ENCODE results near the gene MAP3K5. TPM values are rescaled to one million over a fixed set of nuclear protein-coding genes. Genes with fewer than 3 reads are reported as not detected.

MAP3K5 gene
- total and polyA plus RNA-seq, 4 donors, result 7.5 to 28.3 (median 22.8) TPM

GRCh38 chr6:136709429-136709828 lies 82.8 kb downstream of the MAP3K5 start:
- no peak for ATAC-seq (ENCODE audit: insufficient read depth, low FRiP score)
- H3K27me3 ChIP-seq (ENCODE audit: control insufficient read depth in 3 of 3, insufficient read depth in 3 of 3, low read length in 2 of 3), result no peaks in the 10 kb centered on the region
- no peak for DNase-seq
- no peak overlapping the region for H3K27ac ChIP-seq (ENCODE audit: low read depth in 1 of 2, low read length in 1 of 2)
- no peak for TF ChIP-seq CTCF (IDR thresholded peaks at IDR 0.05; ENCODE audit: control extremely low read depth, extremely low read depth)
- H3K9me3 ChIP-seq (ENCODE audit: control insufficient read depth in 4 of 4, insufficient read depth in 3 of 4, low read length in 3 of 4), result no peaks in the 10 kb centered on the region
- peaks cover 0 to 2% (median 0%) of the 10 kb centered on the region in 4 donors for H3K36me3 ChIP-seq (ENCODE audit: control insufficient read depth in 4 of 4, insufficient read depth in 4 of 4, low read length in 4 of 4)
- H3K4me1 ChIP-seq (ENCODE audit: control insufficient read depth in 5 of 5, insufficient read depth in 5 of 5, low read length in 5 of 5), result peaks cover 0 to 14% (median 0%) of the 10 kb centered on the region in 5 donors
- H3K4me3 ChIP-seq, result no peak overlapping the region
- no peak overlapping the region for H3K9ac ChIP-seq (ENCODE audit: insufficient read depth in 1 of 2, low read length in 2 of 2)

- no peaks in the 10 kb centered on the region for H3K27me3 ChIP-seq (ENCODE audit: control insufficient read depth in 3 of 3, insufficient read depth in 3 of 3, low read length in 2 of 3)
- 94 to 95% methylated on average over 5 of the region's 5 CpGs for WGBS, 2 donors
- peaks cover 0 to 11% (median 0%) of the 10 kb centered on the region in 5 donors for H3K4me1 ChIP-seq (ENCODE audit: control insufficient read depth in 5 of 5, insufficient read depth in 5 of 5, low read length in 5 of 5)
- no peaks in the 10 kb centered on the region for H3K9me3 ChIP-seq (ENCODE audit: control insufficient read depth in 4 of 4, insufficient read depth in 3 of 4, low read length in 3 of 4)
- ATAC-seq (ENCODE audit: insufficient read depth, low FRiP score) (no peak), DNase-seq (no peak)
- TF ChIP-seq CTCF (IDR thresholded peaks at IDR 0.05; ENCODE audit: control extremely low read depth, extremely low read depth), result no peak
- no peak overlapping the region for H3K9ac ChIP-seq (ENCODE audit: insufficient read depth in 1 of 2, low read length in 2 of 2)
- H3K36me3 ChIP-seq (ENCODE audit: control insufficient read depth in 4 of 4, insufficient read depth in 4 of 4, low read length in 4 of 4), result peaks cover 0 to 2% (median 0%) of the 10 kb centered on the region in 4 donors
- H3K4me3 ChIP-seq, result no peak overlapping the region
- no peak overlapping the region for H3K27ac ChIP-seq (ENCODE audit: low read depth in 1 of 2, low read length in 1 of 2)
These were observed 85.8 kb downstream of the MAP3K5 start for GRCh38 chr6:136706430-136706829.

- Histone ChIP-seq H3K9me3 (ENCODE audit: control insufficient read depth in 4 of 4, insufficient read depth in 3 of 4, low read length in 3 of 4) (no peaks in the 10 kb centered on the region), H3K9ac (ENCODE audit: insufficient read depth in 1 of 2, low read length in 2 of 2) (no peak overlapping the region), H3K36me3 (ENCODE audit: control insufficient read depth in 4 of 4, insufficient read depth in 4 of 4, low read length in 4 of 4) (no peaks in the 10 kb centered on the region), H3K27ac (ENCODE audit: low read depth in 1 of 2, low read length in 1 of 2) (no peak overlapping the region), H3K27me3 (ENCODE audit: control insufficient read depth in 3 of 3, insufficient read depth in 3 of 3, low read length in 2 of 3) (no peaks in the 10 kb centered on the region), H3K4me1 (ENCODE audit: control insufficient read depth in 5 of 5, insufficient read depth in 5 of 5, low read length in 5 of 5) (no peaks in the 10 kb centered on the region), H3K4me3 (no peak overlapping the region)
- DNase-seq, result no peak
- TF ChIP-seq CTCF (IDR thresholded peaks at IDR 0.05; ENCODE audit: control extremely low read depth, extremely low read depth), result no peak
- no peak for ATAC-seq (ENCODE audit: insufficient read depth, low FRiP score)
- WGBS, 2 donors, result 81 to 82% methylated on average over 7 of the region's 7 CpGs
These were observed 88.9 kb downstream of the MAP3K5 start for GRCh38 chr6:136703331-136703865.

GRCh38 chr6:136701045-136701444 lies 91.2 kb downstream of the MAP3K5 start:
- TF ChIP-seq CTCF (IDR thresholded peaks at IDR 0.05; ENCODE audit: control extremely low read depth, extremely low read depth), result no peak
- WGBS, 2 donors, result 83 to 89% methylated on average over 3 of the region's 3 CpGs
- no peak overlapping the region for H3K9ac ChIP-seq (ENCODE audit: insufficient read depth in 1 of 2, low read length in 2 of 2)
- H3K27me3 ChIP-seq (ENCODE audit: control insufficient read depth in 3 of 3, insufficient read depth in 3 of 3, low read length in 2 of 3), result no peaks in the 10 kb centered on the region
- no peak for ATAC-seq (ENCODE audit: insufficient read depth, low FRiP score)
- no peak overlapping the region for H3K4me3 ChIP-seq
- H3K4me1 ChIP-seq (ENCODE audit: control insufficient read depth in 5 of 5, insufficient read depth in 5 of 5, low read length in 5 of 5), result no peaks in the 10 kb centered on the region
- H3K27ac ChIP-seq (ENCODE audit: low read depth in 1 of 2, low read length in 1 of 2), result no peak overlapping the region
- H3K36me3 ChIP-seq (ENCODE audit: control insufficient read depth in 4 of 4, insufficient read depth in 4 of 4, low read length in 4 of 4), result no peaks in the 10 kb centered on the region
- no peak for DNase-seq
- H3K9me3 ChIP-seq (ENCODE audit: control insufficient read depth in 4 of 4, insufficient read depth in 3 of 4, low read length in 3 of 4), result no peaks in the 10 kb centered on the region

All from lung (tissue), 12 donors.